ENCODE data around the gene SLC6A12.
A peak's percentile ranks its signal among the peaks of the same experiment; 100 is the strongest.

Gene SLC6A12

DNA sequence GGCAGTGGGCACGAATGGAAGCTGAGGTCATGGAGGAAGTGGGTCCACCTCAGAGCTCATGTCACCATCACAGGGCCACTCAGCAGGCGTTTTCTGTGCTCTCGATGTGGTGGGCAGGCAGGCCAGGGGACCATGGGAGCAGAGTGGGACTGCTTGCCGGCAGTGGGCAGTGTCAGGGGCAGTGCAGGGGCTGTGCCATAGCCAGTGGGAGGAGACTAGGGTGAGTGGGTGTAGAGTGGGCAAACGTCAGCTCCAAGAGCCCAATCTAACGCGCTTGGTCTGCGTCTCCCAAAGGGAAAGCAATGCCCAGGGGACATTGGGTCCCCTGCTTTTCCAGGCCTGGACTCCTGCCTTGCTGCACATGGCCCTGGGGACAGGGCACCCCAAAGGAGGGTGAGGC is 58.3 kb downstream of the SLC6A12 start:
- no peak for DNase-seq (ENCODE audit: low read depth)
- TF ChIP-seq CTCF (IDR thresholded peaks at IDR 0.05; ENCODE audit: insufficient read depth, low read depth, low read length, missing control alignments): no peak
- H3K4me3 ChIP-seq (ENCODE audit: low read depth, low read length): no peak overlapping the region

DNA sequence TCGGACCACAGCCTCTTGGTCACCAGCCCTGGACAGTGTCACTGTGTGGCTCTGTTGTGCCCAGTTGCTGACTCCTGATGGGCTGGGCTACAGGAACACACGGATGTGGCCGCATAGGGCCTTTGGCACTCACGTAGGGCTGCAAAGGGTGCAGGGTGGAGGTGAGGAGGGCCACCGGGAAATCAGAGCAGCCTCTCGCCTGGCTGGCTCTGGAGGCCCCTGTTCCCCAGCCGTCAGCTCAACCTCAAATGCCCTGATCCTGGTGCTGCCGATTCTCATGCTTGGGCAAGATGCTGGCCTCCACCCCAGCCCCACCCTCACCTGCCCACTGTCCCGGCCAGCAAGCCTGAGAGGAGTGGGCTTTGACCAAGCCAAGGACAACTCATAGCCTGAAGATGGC is 59.0 kb downstream of the SLC6A12 start:
- no peak for TF ChIP-seq CTCF (IDR thresholded peaks at IDR 0.05; ENCODE audit: insufficient read depth, low read depth, low read length, missing control alignments)
- no peak overlapping the region for H3K4me3 ChIP-seq (ENCODE audit: low read depth, low read length)
- no peak for DNase-seq (ENCODE audit: low read depth)

DNA sequence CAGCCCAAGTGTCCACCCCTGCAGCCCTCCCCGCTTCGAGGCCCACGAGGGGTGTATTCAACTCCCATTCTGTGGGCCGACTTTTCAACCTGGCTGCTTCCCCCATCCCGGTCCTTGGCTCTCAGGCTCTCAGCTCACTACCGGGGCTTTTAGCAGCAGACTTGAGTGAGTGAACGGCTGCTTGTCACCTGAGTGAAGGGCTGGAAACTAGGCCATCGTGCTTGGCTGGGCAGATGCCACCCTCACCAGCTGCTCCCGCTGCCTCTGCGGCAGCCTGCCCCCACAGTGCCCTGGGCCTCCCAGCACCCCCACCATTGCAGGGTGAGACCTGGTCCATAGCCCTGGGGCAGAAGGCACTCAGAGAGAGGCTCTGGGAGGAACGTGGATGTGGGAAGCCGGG is 59.9 kb downstream of the SLC6A12 start:
- TF ChIP-seq CTCF (IDR thresholded peaks at IDR 0.05; ENCODE audit: insufficient read depth, low read depth, low read length, missing control alignments): no peak
- no peak for DNase-seq (ENCODE audit: low read depth)

GRCh38 chr12:153080-153746 is 60.7 kb downstream of the SLC6A12 start:
- peak; percentile 75 for DNase-seq (ENCODE audit: low read depth)
- H3K4me3 ChIP-seq (ENCODE audit: low read depth, low read length): no peak overlapping the region
- TF ChIP-seq CTCF (IDR thresholded peaks at IDR 0.05; ENCODE audit: insufficient read depth, low read depth, low read length, missing control alignments): peak; percentile 87

More for the DNA sequence above, 59.9 kb downstream of the SLC6A12 start:
- H3K4me3 ChIP-seq (ENCODE audit: low read depth, low read length): no peak overlapping the region

GRCh38 chr12:152440-152839 is 61.5 kb downstream of the SLC6A12 start:
- DNase-seq (ENCODE audit: low read depth): no peak
- no peak for TF ChIP-seq CTCF (IDR thresholded peaks at IDR 0.05; ENCODE audit: insufficient read depth, low read depth, low read length, missing control alignments)
- H3K4me3 ChIP-seq (ENCODE audit: low read depth, low read length): no peak overlapping the region

DNA sequence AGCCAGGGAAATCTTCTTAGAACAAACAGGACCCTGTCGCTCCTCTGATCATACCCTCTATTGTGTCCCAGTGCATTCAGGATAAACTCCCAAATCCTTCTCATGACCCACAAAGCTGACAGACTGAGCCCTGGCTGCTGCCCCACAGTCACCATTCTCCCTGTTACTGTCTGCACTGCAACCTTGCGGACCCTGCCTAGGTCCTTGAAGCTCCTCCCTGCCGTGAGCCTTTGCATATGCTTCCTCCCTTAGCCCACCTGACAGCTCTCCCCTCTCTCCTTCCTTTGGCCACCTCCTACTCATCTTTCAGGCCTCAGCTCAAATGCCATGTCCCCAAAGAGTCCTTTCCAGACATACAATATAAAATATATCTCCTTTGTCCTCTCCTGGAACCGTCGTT is 62.4 kb downstream of the SLC6A12 start:
- no peak for DNase-seq (ENCODE audit: low read depth)
- H3K4me3 ChIP-seq (ENCODE audit: low read depth, low read length): no peak overlapping the region
- no peak for TF ChIP-seq CTCF (IDR thresholded peaks at IDR 0.05; ENCODE audit: insufficient read depth, low read depth, low read length, missing control alignments)
